Fibroblast of lung (primary cell): ENCODE results near the gene URI1.

Source experiments
- CTCF ChIP-seq, 2 donors: IDR thresholded peaks in 1 of 2; conservative IDR thresholded peaks in 1 of 2; 1 replicate in 1 of 2; 2 replicates in 1 of 2; pipeline ENCODE4 v1.5.1; 2011 to 2012; ENCODE audit warnings: low read length in 2 of 2, control low read depth in 1 of 2, inconsistent platforms in 1 of 2, low read depth in 1 of 2, mild to moderate bottlenecking in 1 of 2
- EZH2 ChIP-seq: IDR thresholded peaks from 2 replicates; pipeline ENCODE4 v1.5.1; 2012; ENCODE audit warnings: low read length, control low read depth, mild to moderate bottlenecking; ENCODE audit errors: missing control alignments

GRCh38 chr19:29992233-29992867, 50.3 kb downstream of the URI1 start:
- TF ChIP-seq CTCF (conservative IDR thresholded peaks at IDR 0.05 in 1 of 2, IDR thresholded peaks at IDR 0.05 in 1 of 2; ENCODE audit: low read depth in 1 of 2, low read length in 2 of 2): no peak
- TF ChIP-seq EZH2: no peak
